HuH-7 (cell line): ENCODE data around the gene RBMY1F.
"Not testable (repeated sequence)": the region's sequence is repeated elsewhere in the genome, so short reads cannot be mapped to it uniquely, and the experiment has no call there.

ENCODE experiments used
- DNase-seq: peaks from one replicate; pipeline ENCODE4 v3.0.0; 2011; ENCODE audit warnings: low spot score

The RBMY1F gene

GRCh38 chrY:22182823-22183222 is at the start of gene RBMY1F:
TSS of gene RBMY1F (minus strand) at chrY:22182923. CDS start at chrY:22180969, 1,954 bp downstream.
- not testable (repeated sequence) for DNase-seq

- DNase-seq, result not testable (repeated sequence)
Observed at GRCh38 chrY:22151144-22151543, 31.6 kb downstream of the RBMY1F start.

GRCh38 chrY:22141011-22141695 is 41.6 kb downstream of the RBMY1F start:
- DNase-seq, result not testable (repeated sequence)

- DNase-seq, result not testable (repeated sequence)
Observed at GRCh38 chrY:22134719-22135118, 48.0 kb downstream of the RBMY1F start.

- DNase-seq, result not testable (repeated sequence)
Observed at GRCh38 chrY:22130494-22130893, 52.2 kb downstream of the RBMY1F start.
